ENCODE data around the gene ESYT2.

ESYT2 gene

DNA sequence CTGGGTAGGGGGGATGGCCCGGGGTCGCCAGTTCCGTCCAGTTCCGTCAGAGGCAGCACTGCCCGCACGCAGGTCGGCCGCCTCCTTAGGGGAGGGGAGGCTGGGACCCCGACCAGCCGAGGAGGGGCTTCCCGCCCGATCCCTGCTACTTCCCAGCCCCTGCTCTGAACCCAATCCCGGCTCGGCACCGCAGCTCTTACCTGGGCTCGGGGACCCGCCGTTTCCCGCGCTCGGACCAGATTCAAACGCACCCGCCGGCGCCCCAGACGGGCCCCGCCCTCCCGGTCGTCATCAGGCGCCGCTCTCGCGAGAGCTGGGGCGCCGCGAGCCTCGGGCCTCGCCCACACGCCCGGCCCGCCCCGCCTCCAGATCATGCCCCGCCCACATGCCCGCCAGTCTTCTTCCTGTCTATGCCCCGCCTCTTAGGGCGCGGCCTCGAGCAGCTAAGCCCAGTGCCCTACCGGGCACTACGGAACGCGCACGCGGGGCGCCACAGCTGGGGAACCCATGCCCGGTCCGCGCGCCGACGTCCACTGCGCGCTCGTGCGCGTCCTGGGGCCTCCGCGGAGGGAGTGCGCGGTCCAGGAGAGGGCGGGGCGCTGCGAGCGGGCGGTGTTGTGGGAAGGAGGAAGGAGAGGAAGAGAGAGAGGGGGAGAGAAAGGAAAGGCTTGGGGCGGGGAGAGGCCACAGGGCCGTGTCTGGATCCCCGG lies 124.6 kb downstream of the ESYT2 start, which contains the start of gene NCAPG2 (continued):
- TF ChIP-seq, protein P1, sequence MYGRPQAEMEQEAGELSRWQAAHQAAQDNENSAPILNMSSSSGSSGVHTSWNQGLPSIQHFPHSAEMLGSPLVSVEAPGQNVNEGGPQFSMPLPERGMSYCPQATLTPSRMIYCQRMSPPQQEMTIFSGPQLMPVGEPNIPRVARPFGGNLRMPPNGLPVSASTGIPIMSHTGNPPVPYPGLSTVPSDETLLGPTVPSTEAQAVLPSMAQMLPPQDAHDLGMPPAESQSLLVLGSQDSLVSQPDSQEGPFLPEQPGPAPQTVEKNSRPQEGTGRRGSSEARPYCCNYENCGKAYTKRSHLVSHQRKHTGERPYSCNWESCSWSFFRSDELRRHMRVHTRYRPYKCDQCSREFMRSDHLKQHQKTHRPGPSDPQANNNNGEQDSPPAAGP (tag by site-specific recombination; IDR thresholded peaks at IDR 0.05): peak; percentile 15; the same call in 1 of the 2 replicates
- no peak for TF ChIP-seq ZNF223 (tag by site-specific recombination; IDR thresholded peaks at IDR 0.05)
- TF ChIP-seq ZNF114 (tag by site-specific recombination; IDR thresholded peaks at IDR 0.05): no peak
- TF ChIP-seq HOXA7 (CRISPR knock-in tag; IDR thresholded peaks at IDR 0.05; ENCODE audit: borderline replicate concordance): no peak
- no peak for TF ChIP-seq ZSCAN16 (tag by site-specific recombination; IDR thresholded peaks at IDR 0.05)
- no peak for TF ChIP-seq ZNF239 (tag by site-specific recombination; IDR thresholded peaks at IDR 0.05)
- no peak for TF ChIP-seq ZNF19 (tag by site-specific recombination; IDR thresholded peaks at IDR 0.05; ENCODE audit: low read depth)
- TF ChIP-seq SP7 (tag by site-specific recombination; IDR thresholded peaks at IDR 0.05): peak; percentile 59; the same call in 1 of the 2 replicates
- no peak for TF ChIP-seq MEIS1 (CRISPR knock-in tag; IDR thresholded peaks at IDR 0.05; ENCODE audit: borderline replicate concordance)
- TF ChIP-seq, protein P2, sequence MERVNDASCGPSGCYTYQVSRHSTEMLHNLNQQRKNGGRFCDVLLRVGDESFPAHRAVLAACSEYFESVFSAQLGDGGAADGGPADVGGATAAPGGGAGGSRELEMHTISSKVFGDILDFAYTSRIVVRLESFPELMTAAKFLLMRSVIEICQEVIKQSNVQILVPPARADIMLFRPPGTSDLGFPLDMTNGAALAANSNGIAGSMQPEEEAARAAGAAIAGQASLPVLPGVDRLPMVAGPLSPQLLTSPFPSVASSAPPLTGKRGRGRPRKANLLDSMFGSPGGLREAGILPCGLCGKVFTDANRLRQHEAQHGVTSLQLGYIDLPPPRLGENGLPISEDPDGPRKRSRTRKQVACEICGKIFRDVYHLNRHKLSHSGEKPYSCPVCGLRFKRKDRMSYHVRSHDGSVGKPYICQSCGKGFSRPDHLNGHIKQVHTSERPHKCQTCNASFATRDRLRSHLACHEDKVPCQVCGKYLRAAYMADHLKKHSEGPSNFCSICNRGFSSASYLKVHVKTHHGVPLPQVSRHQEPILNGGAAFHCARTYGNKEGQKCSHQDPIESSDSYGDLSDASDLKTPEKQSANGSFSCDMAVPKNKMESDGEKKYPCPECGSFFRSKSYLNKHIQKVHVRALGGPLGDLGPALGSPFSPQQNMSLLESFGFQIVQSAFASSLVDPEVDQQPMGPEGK (tag by site-specific recombination; IDR thresholded peaks at IDR 0.05): peak; percentile 64; the same call in 1 of the 2 replicates
- TF ChIP-seq ZNF155 (tag by site-specific recombination; IDR thresholded peaks at IDR 0.05): no peak
- TF ChIP-seq ZNF747 (tag by site-specific recombination; IDR thresholded peaks at IDR 0.05): no peak
- no peak for TF ChIP-seq ZNF214 (tag by site-specific recombination; IDR thresholded peaks at IDR 0.05; ENCODE audit: borderline replicate concordance)
- TF ChIP-seq, protein P3, sequence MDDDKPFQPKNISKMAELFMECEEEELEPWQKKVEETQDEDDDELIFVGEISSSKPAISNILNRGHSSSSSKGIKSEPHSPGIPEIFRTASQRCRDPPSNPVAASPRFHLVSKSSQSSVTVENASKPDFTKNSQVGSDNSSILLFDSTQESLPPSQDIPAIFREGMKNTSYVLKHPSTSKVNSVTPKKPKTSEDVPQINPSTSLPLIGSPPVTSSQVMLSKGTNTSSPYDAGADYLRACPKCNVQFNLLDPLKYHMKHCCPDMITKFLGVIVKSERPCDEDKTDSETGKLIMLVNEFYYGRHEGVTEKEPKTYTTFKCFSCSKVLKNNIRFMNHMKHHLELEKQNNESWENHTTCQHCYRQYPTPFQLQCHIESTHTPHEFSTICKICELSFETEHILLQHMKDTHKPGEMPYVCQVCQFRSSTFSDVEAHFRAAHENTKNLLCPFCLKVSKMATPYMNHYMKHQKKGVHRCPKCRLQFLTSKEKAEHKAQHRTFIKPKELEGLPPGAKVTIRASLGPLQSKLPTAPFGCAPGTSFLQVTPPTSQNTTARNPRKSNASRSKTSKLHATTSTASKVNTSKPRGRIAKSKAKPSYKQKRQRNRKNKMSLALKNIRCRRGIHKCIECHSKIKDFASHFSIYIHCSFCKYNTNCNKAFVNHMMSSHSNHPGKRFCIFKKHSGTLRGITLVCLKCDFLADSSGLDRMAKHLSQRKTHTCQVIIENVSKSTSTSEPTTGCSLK (tag by site-specific recombination; IDR thresholded peaks at IDR 0.05): no peak
- TF ChIP-seq ZNF548 (tag by site-specific recombination; IDR thresholded peaks at IDR 0.05): no peak
- no peak for TF ChIP-seq ZNF843 (tag by site-specific recombination; IDR thresholded peaks at IDR 0.05)
- TF ChIP-seq, protein P4, sequence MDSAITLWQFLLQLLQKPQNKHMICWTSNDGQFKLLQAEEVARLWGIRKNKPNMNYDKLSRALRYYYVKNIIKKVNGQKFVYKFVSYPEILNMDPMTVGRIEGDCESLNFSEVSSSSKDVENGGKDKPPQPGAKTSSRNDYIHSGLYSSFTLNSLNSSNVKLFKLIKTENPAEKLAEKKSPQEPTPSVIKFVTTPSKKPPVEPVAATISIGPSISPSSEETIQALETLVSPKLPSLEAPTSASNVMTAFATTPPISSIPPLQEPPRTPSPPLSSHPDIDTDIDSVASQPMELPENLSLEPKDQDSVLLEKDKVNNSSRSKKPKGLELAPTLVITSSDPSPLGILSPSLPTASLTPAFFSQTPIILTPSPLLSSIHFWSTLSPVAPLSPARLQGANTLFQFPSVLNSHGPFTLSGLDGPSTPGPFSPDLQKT (IDR thresholded peaks at IDR 0.05; ENCODE audit: borderline replicate concordance, low read depth, low read length): no peak
- no peak for TF ChIP-seq ZNF404 (tag by site-specific recombination; IDR thresholded peaks at IDR 0.05)
- TF ChIP-seq ZNF112 (tag by site-specific recombination; IDR thresholded peaks at IDR 0.05): no peak
- no peak for TF ChIP-seq ZFP41 (tag by site-specific recombination; IDR thresholded peaks at IDR 0.05; ENCODE audit: borderline replicate concordance)
- TF ChIP-seq, protein P5, sequence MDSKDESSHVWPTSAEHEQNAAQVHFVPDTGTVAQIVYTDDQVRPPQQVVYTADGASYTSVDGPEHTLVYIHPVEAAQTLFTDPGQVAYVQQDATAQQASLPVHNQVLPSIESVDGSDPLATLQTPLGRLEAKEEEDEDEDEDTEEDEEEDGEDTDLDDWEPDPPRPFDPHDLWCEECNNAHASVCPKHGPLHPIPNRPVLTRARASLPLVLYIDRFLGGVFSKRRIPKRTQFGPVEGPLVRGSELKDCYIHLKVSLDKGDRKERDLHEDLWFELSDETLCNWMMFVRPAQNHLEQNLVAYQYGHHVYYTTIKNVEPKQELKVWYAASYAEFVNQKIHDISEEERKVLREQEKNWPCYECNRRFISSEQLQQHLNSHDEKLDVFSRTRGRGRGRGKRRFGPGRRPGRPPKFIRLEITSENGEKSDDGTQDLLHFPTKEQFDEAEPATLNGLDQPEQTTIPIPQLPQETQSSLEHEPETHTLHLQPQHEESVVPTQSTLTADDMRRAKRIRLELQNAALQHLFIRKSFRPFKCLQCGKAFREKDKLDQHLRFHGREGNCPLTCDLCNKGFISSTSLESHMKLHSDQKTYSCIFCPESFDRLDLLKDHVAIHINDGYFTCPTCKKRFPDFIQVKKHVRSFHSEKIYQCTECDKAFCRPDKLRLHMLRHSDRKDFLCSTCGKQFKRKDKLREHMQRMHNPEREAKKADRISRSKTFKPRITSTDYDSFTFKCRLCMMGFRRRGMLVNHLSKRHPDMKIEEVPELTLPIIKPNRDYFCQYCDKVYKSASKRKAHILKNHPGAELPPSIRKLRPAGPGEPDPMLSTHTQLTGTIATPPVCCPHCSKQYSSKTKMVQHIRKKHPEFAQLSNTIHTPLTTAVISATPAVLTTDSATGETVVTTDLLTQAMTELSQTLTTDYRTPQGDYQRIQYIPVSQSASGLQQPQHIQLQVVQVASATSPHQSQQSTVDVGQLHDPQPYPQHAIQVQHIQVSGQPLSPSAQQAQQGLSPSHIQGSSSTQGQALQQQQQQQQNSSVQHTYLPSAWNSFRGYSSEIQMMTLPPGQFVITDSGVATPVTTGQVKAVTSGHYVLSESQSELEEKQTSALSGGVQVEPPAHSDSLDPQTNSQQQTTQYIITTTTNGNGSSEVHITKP (tag by site-specific recombination; IDR thresholded peaks at IDR 0.05): peak; percentile 65
- TF ChIP-seq RBAK (tag by site-specific recombination; IDR thresholded peaks at IDR 0.05): no peak
- TF ChIP-seq, protein P6, sequence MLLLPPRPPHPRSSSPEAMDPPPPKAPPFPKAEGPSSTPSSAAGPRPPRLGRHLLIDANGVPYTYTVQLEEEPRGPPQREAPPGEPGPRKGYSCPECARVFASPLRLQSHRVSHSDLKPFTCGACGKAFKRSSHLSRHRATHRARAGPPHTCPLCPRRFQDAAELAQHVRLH (tag by site-specific recombination; IDR thresholded peaks at IDR 0.05): no peak
- peak; percentile 95 for TF ChIP-seq SP3 (tag by site-specific recombination; IDR thresholded peaks at IDR 0.05)
- TF ChIP-seq, protein P7, sequence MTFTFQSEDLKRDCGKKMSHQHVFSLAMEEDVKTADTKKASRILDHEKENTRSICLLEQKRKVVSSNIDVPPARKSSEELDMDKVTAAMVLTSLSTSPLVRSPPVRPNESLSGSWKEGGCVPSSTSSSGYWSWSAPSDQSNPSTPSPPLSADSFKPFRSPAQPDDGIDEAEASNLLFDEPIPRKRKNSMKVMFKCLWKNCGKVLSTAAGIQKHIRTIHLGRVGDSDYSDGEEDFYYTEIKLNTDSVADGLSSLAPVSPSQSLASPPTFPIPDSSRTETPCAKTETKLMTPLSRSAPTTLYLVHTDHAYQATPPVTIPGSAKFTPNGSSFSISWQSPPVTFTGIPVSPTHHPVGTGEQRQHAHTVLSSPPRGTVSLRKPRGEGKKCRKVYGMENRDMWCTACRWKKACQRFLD (tag by site-specific recombination; IDR thresholded peaks at IDR 0.05): no peak
- no peak for TF ChIP-seq BCL11A (tag by site-specific recombination; IDR thresholded peaks at IDR 0.05; ENCODE audit: low read depth)
- no peak; the same call in 1 of the 2 replicates for TF ChIP-seq ZBTB17 (tag by site-specific recombination; IDR thresholded peaks at IDR 0.05)
